RCC 7860 (cell line): Measurements from ENCODE around the gene BACH1.

Experiments
- DNase-seq: peaks from one replicate; pipeline ENCODE4 v3.0.0-alpha.2; 2015; ENCODE audit warnings: low spot score
- FAIRE-seq: peaks from 2 replicates; lab custom pipeline; 2012; peaks lifted over from hg19 to GRCh38; lab: Jason Lieb, UNC

BACH1 gene

DNA sequence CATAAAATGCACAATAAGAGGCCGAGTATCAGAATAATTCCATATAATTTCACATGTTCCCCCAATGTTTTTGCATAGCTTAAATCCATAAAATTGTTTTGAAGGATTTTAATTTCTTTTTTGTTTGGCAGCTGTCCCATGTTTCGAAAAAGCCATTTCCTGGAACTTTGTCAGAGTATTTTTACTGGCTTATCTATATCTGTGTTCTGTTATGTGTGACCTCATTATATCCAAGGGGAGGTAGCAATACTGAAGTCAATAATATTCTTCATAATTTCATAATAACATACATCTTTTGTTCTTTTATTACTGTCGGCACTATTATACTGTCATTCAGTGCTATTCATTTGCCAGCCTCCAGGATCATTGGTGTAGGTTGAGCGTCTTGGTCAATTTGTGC lies 9.4 kb upstream of the BACH1 start:
- FAIRE-seq: no peak
- no peak for DNase-seq

DNA sequence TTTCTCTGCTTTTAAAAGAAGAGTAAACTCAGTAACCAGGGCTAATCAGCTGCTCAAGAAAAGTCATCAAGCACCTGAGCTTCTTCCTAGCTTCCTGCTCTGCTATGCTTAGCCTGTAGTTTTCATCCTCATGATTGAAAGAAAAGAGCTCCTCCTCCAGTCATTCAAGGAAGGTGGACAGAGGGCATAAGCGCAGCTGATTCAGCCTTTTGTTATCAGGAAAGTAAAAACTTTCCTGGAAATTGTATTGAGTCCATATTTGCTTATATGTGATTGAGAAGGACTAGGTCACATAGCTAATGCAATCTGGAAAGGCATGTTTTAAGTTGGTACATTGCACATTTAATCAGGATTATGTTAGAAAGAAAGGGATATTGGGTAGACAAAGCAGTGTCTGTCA lies 8.5 kb upstream of the BACH1 start:
- DNase-seq (no peak), FAIRE-seq (no peak)

DNA sequence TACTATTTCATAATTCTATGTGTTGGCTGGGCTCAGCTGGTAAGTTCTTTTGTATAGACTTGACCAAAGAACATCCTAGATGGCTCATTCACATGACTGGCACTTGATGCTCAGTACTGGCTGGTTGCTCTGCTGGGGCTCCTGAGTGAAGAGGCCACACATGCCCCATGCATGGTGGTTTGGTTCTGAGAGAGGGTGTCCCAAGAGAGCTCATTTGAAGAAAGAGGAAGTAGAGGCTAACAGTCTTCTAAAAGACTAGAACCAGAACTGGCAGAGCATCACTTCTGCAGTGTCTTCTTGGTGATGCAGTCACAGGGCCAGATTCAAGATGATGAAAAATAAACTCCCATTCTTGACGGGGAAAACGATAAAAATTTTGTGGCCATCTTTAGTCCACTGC lies 5.2 kb upstream of the BACH1 start:
- FAIRE-seq: no peak
- no peak for DNase-seq

DNA sequence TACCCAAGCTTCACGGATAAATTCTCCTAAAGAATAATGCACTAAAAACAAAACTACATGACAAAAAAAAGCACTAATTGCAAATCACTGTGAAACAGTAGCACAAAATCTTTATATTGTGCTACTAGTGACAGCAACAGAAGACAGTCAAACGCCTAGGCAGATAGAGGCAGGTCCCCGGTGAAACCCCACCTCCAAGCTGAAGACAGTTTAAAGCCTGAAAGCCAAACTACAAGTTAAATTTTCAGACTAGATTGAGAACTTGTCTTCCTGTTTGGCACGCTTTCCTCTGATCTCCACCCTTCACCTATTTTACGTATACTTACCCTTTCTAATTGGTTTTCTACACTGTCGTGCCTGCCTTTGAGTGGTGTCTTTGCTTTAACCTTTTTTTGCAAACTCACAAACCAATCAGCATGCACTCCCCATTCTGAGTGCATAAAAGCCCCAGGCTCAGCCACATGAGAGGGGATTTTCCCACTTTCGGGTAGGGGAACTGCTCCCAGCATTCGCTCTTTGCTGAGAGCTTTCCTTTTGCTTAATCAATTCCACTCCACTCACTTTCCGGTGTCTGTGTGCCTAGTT lies 3.6 kb upstream of the BACH1 start:
- FAIRE-seq (no peak), DNase-seq (no peak)

DNA sequence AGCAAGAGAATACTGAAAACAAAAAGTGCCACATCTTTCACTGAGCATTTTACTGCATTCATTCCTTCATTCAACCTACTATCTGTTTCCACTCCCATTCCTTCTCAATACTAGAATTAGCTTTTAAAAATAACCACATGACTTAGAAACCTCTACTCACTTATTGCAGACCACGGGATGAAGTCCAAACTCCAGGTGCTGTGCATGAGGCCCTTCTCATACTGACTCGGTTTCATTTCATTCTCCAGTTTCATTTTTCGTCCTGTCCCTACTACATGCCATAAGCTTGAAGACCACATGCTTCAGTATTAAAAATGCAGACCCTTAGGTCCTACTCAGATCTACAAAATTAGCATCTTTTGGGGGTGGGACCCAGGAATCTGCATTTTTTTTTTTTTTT lies 2.3 kb upstream of the BACH1 start:
- FAIRE-seq (no peak), DNase-seq (no peak)

DNA sequence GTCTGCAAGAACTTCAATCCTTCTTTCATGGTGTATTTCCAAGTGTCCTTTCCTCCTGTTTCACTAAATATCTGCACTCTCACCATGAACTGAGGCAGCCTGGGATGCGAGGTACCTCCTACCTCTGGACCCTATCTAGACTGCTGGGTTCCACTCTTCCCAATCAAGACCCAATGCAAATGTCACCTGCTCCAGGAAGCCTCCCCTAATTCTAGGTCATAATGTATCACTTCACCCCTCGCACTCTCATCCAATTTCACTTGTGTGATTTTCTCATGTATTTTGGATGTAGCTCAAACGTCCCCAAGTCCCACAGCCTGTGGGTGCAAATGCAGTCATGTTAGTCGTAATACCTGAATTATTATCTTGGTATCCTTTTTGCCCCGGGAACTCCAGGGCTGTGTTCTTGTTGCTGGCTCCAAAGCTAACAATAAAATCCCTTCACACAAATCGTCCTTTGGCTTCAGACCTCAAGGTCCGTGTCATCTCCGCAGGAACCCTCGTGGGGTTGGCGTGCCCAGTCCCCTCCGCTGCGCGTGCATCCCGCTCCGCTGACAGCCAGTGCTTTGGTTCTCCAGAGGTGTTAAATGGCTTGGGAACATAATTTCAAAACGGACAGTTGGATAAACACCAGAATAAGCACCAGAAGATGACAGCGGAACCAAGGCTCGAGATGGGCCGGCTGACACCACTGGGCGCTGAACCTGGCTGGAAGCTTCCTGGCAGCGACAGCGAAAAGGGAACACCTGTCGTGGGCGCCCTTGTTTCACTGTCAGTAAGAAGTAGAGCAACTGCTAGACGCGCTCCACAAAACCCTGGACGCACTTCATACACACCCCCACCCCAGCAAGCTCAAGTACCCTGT lies 1.0 kb upstream of the BACH1 start:
- FAIRE-seq: no peak
- no peak for DNase-seq

DNA sequence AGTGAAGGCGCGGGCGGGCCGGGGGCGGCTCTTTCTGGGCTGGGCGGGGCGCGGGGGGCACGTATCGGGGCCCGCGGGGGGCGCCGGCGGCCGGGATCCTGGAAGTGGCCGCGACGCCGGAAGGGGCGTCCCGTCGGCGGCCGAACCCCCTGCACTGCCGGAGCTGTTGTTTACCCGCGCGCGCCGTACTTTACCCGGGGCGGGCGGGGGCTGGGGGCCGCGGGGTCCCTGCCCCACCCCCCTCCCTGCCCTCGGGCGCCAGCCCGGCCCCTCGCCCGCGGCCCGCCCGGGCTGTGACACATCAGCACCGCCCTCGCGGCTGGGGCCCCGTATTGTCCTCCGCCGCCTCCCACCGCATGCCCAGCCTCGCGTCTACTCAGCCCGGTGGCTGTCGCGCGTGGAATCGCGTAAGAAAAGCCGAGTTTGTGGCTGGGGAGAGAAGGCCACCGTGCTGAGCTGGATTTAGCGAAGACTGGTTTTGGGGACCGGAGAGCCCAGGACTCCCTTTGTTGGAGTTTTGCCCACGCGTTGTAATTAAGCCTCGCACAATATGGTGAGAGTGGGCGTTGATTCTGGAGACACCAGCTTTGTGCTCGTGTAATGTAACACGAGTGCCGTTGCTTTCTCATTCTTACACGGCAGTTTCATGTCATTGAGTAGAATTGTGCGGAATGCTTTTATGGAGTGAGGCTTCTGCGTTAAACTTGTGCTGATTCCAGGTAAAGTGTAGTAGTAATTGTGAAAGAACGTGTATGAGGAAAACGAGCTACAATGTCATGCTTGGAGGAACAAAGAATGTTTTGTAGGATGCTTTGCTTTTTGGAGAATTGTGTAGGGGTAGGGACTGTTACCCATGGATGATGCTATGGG lies 559 bp downstream of the BACH1 start:
- FAIRE-seq: no peak

DNA sequence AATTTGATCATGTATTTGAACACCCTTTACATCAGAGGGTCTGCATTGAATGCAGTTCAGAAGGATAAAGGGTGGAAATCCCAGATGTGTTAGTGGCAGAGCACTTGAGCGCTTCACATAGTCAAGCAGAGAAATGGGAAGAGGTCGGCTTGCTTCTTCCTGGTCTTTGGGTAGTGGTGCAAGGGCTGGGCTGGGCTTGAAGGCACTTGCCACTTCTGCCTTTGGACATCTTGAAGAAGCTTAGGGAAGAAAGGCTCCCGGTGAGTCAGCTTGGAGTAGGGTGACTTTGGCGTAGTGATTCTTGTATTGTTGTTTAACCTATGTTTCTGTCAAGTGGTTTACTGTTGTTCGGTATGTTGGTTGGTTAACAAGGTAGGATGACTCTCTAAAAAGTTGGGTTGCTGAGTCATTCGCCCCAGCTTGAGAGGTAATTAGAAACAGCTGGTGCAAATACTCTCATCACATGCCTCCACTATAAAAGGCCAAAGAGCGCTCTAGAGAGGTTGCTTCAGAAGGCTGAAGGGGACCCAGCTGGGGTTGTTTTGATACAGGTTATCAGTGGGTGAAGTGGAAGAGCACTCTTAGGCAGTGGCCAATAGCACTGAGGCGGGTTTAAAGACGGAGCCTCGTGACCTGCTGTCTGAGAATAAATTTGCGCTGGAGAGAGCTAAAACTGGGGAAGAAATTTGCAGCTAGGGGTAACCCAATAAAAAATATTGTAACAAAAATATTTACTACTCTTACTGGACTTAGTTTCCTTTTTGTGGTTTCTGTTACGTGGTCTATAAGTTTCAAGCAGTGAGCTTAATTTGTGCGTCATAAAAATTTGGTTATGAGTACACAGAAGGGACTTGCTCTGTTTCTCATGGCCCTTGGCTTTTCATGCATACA lies 1.4 kb downstream of the BACH1 start:
- DNase-seq: peak; percentile 54
- FAIRE-seq: no peak

More for the DNA sequence above, 559 bp downstream of the BACH1 start:
- DNase-seq: peak; percentile 24

DNA sequence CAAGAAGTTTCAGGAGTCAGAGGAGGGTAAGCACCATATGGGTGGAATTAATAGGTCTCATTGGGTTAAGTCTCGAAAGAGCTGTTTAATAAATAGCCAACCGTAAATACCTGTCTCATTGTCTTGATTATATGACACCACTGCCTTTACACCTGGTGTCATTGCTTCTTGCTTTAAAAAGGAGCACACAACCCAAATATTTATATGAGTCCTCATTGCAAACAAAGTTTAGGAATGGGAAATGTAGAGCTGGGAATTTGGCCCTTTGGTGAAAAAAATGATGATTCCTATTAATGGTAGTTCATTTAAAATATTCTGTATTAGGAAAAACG lies 2.1 kb downstream of the BACH1 start:
- FAIRE-seq: no peak

DNA sequence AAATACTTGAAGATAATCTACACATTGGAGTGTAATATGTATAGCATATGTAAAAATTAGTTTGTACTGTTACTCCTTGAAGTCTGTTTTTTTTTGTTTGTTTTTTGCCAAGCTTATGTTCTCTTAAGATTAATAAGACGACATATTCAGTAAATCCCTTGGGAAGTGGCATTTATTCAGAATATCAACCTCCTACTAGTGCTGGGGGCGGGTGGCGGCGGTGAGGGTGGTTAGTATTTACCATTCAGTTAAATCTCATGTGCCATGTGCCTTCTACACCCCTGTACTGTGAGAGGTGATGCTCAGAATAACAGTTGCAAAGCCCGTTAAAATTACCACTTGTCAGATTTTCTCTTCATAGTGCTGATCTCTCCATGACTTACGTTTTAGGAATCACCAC lies 3.0 kb downstream of the BACH1 start:
- DNase-seq: no peak
- no peak for FAIRE-seq

More for the DNA sequence above, 2.1 kb downstream of the BACH1 start:
- no peak for DNase-seq

DNA sequence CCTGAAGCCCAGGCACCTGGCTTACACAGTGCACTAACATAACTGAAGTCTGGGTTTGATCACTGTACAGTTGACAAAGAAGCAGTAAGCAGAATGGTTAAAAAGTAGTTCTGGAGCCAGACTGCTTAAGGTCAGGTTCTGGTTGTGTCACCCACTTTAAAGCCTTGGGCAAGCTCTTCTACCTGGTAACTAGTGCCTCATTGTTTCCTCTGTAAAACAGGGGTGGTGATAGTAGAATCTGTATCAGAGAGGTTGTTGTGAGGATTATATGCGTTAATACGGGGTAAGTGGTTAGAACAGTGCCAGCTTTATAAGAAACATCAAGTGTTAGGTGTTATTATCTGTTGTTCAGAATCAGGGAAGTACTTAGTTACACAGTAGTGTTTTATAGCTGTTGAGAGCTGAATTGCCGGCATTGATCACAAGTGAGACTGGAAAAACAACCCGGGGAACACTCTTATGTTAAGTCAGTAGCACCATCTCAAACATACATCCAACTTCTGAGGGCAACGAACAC lies 3.7 kb downstream of the BACH1 start:
- no peak for DNase-seq
- FAIRE-seq: no peak

DNA sequence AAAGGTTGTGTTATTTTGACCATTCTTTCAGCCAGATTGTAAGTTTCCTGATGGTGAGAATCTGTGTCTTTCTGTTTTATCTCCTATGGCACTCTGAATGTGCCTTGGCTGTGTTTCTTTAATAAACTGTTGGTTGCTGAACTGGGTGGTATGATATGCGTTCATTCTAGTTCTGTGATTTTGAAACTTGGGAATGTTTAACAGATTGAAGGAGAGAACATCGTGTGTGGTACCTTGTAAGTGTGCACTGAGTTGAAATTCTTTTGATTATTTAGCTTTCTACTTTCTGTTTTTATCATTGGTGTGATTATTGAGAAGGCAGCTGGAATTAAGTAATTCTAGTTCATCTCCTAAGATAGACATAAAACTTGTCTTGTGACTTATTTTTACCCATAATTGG lies 4.6 kb downstream of the BACH1 start:
- no peak for FAIRE-seq
- DNase-seq: no peak

DNA sequence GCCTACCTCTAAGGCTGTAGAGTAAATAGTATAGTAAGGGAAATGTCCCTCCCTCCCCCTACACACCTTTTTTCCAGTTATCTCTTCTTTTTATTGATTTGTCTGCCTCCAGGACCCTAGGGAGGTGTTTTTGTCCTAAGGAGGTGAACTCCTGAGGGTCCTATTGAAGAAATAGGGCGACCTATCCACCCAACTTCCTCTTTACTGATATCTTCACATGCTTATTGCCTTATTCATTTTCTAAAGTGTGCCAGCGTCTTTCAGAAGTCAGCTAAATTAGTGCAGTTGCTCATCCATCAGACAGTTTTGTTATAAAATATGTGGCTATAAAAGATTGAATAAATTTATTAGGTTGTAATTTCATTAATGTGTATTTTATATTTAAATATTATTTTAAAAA lies 5.9 kb downstream of the BACH1 start:
- FAIRE-seq: no peak
- no peak for DNase-seq

DNA sequence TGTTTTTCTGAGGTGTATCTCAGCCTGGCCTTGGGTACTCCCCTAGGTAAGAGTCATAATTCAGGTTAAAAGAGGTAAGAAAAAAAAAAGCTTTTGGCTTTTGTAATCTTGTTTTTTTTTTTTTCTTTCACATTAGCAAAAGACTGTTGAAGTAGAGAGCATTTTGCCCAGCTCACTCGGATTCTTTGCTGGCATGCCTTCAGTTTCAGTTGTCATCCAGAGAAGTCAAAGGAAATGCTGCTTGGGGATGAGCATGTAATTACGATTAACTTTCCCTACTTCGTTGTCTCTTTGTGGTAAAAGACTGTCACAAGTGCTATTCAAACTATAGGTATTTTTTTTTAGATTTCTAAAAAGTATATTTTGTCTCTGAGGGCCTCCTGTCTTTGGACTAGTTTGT lies 6.3 kb downstream of the BACH1 start:
- FAIRE-seq (no peak), DNase-seq (no peak)

DNA sequence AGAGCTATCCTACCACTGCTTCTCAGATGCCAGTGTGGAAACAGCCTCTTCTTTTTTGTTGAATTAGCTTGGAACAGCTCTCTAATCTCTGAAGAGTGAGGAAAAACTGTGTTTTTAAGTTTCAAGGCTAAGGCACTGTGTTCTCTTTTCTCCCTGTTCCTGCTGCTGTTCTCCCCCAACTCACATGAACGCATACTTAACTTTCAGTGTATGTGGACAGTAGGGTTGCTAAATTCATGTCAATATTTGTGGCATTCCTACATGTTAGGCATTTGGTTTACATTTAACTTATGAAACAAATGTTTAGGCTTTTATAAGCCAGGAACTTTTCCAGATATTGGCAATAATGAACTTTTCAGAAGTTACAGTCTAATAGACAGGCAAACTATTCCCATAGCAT lies 6.8 kb downstream of the BACH1 start:
- DNase-seq: no peak
- FAIRE-seq: no peak

DNA sequence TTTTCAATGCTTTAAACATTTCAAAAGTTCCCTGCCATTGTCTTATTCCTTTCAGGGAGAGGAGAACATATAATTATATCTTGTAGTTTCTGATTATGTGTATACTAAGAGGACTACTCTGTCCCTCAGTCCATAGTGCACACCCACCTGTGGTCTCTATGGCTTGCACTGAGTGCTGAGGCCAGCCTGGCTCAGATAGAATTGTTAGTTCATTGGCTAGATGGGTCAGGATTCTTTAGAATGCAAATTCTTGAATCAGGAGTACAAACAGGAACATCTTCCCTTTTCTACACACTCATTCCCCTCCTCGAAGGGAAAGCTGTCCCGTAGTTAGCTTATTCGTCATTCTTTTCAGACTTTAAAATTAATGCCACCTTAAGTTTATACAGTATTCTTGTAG lies 8.2 kb downstream of the BACH1 start:
- no peak for DNase-seq
- FAIRE-seq: no peak

DNA sequence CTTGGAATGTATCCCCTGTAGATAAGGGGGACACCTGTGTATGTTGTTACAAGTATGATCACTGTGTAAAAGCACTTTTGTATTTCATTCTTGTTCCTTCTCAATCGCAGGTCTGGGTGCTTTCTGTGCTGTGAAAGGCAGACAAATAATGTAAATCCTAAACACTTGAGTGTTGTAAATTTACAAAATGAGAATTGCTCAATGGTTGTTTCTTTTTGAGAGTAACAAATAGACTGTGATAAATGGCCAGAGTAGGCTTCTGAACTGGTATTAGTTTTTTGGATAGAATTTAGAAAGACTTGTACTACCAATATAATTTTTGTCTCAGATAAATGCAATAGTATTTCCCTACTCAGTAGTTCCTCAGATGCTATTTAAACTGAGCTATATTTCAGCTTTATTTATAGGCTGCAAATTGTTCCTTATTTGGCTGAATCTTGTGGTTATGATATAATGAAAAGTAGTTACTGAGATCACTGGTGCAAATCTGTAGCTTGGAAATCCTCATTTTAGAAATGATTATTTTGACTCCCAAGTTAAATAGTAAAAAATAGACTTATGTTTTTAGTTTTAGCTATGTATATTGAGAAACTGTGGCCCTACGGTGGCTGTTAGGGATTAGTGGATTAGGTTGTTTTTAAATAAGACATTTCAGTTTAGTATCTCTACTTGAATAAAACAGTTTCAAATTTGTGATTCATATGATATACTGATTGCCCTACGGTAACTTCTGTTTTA lies 9.2 kb downstream of the BACH1 start:
- DNase-seq: no peak
- peak; percentile 22 for FAIRE-seq

DNA sequence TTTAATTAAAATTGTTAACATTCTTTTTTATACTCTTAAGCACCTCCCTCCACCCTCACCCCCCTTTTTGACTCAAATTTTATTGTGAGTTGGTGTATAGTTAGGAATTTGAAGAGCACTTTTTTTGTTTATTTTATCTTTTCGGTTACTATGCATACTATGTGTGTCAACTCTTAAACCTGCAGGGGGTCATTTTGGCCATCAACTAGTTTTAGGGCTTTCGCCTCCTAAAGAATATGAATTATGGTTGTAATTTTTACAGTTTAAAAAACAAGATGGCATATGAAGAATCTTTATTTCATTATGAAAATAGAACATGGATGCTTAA lies 9.7 kb downstream of the BACH1 start:
- DNase-seq (no peak), FAIRE-seq (no peak)

DNA sequence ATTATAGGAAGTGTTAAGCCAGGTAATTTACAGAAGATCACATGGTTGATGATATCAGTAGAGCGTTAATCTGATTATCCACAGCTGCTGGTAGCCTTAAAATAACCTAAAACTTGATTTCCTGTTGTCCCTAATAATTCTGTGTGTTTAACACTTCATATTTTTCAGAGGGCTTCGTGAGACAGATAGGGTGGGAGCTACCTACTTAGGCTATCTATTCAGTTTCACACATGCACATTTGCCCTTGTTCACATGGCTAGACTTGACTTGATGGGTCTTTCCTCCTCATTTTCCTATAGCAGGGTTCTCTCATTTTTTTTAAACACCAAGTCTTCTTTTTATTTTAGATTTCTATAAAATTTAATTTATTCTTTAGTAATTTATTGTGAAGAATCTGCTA lies 11.0 kb downstream of the BACH1 start:
- DNase-seq (no peak), FAIRE-seq (no peak)

DNA sequence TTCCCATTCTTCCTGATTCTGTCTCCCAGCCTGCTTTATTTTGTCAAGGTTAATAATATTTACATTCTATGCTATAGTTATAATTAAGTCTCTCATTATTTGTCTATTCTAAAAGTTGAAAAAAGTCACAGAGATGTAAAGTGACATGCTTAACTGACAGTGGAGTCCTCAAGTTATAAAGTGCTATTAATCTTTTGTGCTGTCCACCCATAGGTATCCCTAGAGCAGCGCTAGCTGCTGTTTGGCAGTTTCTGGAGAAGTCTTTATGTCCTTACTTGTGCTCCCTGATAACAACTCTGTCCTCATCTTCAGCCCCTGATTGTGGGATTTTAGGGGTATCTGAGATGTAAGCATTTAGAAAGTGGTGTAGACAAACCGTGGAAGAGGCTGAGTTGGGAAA lies 13.1 kb downstream of the BACH1 start:
- no peak for DNase-seq
- FAIRE-seq: no peak
